Kidney glomerular epithelial cell (primary cell): ENCODE data around the gene HSPE1.
A peak's percentile ranks its signal among the peaks of the same experiment; 100 is the strongest.
"Not testable (repeated sequence)": the region's sequence is repeated elsewhere in the genome, so short reads cannot be mapped to it uniquely, and the experiment has no call there.

Experiments
- DNase-seq: peaks from one replicate; lab custom pipeline; 2025; lab: John Stamatoyannopoulos, UW

The HSPE1 gene

DNA sequence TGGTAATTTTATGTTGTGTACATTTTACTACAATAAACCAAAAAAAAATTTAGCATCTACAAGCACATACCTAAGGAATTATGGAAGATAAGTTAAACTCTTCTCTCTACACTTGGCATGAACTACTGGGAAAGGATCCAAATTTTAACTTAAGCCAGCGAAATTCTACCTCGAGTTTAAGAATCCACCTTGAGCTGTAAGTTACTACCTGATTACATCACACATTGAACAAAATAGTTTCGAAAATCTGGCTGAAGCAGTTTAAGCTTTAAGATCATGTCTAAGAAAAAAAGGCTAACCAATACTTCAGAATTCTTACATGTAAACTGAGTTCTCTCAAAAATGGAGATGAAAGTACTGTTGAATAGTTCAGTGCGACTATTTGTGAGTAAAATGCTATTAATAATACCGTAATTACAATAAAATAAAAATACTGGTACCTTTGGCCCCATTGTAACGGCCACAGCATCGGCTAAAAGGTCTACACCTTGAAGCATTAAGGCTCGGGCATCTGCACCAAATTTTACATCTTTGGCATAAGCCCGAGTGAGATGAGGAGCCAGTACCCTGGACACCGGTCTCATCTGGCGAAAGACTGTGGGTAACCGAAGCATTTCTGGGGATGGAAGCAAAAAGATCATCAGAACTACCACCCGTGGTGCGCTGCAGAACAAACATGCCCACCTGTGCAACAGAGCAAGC lies 1.8 kb upstream of the HSPE1 start:
- no peak for DNase-seq

DNA sequence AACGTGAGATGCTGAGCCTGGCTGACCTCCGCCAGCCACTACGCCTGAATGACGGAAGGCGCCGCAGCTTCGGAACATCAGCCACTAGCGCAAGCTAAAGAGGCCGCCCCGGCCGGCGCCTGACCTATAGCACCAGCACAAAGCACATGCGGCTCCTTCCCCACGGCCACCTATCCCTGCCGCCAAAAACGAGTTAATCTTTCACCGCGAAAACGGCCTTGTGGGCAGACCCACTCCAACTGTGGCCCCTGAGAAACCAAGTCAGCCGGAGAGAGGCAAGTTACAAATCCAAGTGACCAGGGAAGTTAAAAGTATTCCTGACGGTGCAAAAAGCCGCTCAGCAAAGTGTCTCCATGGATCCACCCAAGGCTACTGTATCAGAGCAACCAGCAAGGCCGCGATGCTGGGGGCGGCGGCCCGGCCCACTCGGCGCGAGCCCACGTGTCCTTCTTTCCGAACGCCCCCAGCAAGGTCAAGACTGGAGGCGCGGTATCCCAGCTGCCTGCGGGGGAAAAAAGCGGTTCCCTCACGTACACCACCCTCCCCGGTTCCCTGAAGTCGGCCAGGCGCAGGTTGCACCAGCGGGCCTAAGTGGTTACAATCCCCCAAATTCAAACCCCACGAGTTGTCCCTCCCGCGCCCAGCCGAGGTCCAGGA lies 1.1 kb upstream of the HSPE1 start:
- peak; percentile 38 for DNase-seq

DNA sequence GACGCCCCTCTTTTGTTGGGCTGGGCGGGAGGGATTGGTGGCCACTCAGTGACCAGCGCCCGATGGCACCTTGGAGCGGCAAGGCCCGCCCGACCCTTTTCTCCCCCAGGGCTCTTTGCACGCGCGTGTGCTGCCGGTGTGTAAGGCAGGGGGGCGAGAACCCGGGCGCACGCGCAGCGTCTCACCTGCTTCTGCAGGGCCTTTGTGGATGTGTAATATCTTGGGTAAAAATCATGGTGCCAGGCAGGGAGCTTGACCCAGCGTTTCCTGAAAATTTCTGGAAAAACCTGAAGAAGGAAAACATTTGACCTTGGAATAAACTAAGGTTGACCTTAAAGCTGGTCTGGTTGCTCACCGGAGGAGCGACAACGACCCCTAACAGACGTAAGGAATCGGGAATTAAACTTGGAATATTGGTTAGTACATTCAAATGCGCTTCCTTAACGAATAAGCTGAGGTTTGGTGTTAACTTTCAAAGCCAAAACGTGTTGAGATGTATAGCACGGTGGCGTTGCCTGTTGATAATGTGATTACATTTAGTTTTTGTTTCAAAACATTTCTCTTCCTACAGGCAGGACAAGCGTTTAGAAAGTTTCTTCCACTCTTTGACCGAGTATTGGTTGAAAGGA lies 438 bp downstream of the HSPE1 start:
- DNase-seq = no peak

DNA sequence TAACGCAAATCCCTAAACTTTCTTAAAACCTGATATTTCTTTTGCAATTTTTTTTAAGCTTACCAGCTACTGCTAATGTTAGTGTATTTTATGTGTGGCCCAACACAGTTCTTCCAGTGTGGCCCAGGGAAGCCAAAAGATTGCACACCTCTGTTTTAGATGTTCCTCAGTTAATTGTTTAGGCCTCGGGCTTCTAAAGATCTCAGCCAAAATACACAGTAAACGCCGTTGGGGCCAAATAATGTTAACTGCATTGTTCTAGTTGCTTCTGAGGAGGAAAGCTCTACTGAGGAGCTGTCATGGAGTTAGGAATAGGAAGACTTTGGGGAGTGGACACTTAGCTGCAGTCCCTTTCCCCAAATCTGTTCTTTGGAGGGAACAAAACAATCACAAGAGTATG lies 2.0 kb downstream of the HSPE1 start:
- DNase-seq = no peak

DNA sequence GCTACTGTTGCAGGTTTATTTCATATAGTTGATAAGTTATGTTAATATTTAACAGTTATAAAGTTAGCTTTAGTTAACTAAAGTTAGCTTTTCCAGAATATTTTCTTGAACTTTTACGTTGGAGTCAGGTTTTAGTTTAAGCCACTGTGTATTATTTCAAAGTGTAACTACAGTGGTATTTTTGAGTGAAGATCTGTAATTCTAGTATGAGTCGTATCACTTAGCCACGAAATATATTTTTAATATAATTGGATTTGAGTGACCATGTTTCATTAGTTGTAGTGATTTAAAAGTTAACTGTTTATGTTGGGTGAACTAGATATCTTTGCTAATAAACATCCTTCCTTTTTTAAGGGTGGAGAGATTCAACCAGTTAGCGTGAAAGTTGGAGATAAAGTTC lies 2.5 kb downstream of the HSPE1 start:
- no peak for DNase-seq

DNA sequence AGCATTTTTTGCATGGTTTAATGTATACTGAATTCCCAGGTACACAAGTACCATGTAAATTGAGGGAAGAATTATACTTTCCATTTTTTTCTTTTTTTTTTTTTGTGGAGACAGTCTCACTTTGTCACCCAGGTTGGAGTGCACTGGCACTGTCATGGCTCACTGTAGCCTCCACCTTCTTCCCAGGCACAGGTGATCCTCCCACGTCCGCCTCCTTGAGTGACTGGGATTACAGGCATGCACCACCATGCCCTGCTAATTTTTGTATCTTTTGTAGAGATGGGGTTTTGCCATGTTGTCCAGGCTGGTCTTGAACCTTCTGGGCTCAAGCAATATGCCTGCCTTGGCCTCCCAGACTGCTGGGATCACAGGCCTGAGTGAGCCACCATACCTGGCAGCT lies 3.8 kb downstream of the HSPE1 start:
- no peak for DNase-seq

DNA sequence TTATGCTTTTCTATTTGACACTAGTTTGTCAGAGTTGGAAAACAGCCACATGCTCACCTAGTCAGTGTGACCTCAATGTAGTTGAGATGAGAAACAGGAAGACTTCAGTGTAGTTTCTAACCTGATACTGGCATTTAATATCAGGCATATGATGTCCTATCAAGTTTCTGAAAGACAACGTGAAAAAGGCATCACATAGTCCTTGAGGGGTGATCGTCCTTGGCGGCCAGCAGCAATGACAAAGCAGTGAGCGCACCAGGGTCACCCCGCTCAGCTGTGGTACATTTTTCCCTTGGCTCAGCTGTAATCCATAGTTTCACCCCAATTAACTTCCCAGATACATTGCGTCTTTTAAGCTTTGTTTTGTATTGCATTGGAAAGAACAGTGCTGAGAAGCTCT lies 4.3 kb downstream of the HSPE1 start:
- no peak for DNase-seq

DNA sequence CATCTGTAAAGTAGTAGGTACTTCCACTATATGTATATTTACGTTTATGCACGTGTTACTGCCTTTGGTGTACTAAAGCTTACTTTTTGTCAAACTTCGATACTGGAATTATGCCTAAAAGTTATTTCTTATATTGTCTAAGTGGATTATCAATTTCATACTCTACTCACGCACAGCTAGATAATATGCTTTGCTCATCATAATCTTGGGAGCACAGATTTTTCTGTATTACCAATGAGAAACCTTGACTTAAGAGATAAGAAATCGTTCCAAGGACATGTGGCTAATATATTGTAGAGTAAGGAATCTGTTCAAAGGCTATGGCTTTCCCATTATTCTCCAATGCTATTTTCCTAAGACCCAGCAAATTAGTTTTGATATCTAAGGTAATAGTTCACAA lies 6.5 kb downstream of the HSPE1 start:
- DNase-seq = no peak

DNA sequence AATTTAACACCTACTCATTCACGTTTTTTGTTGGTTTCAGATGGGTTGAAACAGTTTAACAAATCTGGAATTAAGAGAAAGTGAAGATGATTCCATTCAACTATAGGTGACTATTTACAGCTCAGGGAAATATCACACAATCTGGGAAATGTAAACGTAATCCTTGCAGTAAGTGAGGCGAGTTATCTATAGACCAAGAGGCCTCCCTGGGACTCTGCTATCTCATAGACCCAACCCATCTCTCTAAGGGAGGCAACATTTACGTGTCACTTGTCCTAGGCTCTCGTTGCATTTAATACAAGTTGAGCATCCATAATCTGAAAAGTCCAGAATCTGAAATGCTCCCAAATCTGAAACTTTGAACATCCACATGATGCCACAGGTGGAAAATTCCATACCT lies 13.7 kb downstream of the HSPE1 start:
- no peak for DNase-seq

DNA sequence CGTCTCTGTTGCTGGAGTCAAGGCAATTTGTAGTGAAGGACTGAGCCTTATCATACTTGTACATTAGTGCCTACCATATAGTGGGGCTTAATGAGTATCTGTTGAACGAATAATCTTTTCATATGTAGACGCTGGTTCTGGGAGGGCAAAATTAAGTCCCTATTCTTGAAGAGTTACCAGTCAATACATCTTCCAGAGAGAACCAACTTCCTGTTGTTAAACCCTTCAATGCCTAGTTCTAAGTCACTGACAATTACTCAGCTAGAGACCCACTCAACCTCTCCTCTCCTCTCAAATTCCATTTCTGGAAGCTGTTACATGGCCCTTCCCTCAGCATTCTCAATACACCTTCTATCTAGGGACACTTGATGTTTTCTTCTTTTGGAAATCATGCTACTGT lies 14.6 kb downstream of the HSPE1 start:
- no peak for DNase-seq

DNA sequence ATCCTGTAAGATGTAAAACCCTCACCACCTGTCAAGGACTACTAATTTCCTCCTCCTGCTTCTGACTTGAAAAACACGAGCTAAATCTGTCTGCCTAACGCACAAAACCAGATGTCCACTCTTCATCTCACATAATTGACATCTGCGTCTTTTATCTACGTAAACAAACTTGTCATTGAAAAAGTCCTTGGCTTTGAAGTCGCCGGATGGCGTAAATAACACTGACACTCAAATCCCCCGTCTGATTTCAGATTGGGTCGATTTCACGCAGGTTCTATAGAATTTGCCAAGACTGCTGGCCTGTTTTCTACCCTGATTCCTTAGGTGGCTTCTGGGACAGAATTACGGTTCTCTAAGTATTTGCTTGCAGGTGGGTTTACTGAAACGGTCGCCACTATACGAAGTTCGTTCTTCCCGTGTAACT lies 15.1 kb downstream of the HSPE1 start:
- no peak for DNase-seq

DNA sequence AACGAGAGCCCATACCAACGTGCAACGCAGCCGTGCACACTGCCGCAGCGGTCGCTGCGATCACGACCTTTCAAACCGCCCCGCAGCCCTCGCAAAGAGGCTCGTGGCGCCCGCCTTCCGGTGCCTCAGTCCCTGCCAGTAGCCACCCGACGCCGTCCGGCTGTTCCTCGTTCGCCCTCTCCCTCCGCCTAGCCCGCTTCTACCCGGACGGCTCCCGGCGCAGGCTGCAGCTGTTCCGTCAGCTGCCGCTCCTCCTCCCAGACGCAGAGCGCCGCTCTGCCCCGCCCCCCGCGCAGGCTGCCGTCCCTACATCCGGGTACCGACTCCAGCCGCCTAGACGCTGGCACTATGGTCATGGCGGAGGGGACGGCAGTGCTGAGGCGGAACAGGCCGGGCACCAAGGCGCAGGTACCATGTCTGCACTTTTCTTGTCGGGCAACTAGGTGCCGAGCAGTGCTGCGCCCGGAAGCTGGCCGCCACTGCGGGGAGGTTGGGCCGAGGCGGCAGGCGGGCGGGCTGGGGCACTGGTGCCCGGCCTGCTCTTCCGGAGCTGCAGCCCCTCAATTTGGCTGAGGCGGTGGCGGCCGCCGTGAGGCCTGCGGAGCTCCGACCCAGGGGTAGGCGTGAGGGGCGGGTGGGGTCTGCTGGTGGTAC lies 15.7 kb downstream of the HSPE1 start, which contains the start of gene MOB4:
Gene MOB4 (plus strand): TSS at position 328 of the 654 bp plus-strand sequence. CDS start 21 bp downstream, at position 349.
- peak; percentile 93 for DNase-seq

DNA sequence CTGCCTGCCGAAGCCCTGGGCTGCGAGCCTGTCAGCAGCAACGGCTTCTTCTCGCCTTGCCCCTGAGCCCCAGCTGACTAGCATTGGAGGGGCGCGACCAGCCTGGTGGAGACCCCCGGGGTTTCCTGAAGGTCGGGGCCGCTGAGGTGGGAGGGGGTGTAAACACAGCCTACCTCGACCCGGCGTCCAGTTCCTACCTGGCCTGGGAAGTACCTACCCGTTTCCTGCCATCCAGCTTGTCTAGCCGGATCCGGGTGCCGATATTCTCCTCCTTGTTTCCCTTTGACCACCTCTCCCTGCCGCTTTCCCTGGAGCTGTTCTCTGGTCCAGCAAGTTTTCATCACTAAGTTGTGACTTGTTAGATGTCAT lies 16.2 kb downstream of the HSPE1 start:
- peak; percentile 11 for DNase-seq

DNA sequence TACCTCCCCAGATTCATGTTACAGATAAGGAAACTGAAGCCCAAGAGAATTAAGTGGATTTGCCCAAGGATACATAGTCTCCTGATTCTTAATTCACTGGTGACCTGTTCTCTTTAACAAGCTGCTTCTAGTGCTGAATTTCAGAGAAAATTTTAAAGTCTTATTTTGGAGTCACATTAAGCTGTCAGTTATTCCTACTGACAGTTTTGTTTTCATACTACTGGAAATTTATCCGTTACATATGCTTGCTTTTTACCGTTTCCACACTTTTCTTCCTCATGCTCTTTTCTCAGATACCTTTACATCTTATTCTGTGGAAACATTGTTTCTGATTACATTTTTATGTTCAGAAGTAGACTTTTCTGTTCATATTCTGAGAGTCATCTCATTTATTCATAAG lies 17.0 kb downstream of the HSPE1 start:
- DNase-seq = no peak

DNA sequence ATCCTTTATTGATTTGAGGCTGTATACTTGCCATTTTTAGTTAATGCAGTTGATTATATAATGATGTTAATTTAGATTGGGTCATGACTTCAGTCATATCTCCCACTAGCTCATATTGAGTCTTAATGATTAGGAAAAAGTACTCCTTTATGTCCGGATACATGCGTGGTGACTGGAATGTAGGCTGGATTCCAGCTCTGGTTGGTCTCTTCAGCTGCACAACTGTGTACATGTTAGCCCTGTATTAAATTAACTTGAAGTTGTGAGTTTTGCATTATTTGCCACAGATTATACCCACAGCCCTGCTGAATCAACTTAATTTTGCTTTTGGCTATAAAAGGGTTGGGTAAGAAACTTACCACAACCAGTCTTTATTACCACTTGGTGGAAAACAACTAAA lies 38.2 kb downstream of the HSPE1 start:
- DNase-seq = no peak

DNA sequence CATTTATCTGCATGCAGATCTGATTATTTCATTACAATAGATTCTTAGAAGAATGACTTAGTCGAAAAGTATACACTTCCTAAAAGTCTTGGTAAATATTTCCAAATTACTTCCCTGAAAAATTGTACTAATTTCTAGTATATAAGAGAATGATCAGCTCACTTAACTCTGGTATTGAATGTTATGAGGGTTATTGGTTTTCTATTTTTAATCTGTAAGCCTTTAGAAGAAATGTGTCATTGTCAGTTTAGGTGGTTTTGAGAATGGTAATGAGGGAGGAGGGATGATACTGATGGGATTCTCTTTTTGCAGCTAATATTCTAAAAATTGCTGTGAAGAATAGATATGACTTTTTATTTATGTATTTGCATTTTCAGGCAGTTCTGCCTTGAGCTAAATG lies 39.6 kb downstream of the HSPE1 start:
- DNase-seq = no peak

DNA sequence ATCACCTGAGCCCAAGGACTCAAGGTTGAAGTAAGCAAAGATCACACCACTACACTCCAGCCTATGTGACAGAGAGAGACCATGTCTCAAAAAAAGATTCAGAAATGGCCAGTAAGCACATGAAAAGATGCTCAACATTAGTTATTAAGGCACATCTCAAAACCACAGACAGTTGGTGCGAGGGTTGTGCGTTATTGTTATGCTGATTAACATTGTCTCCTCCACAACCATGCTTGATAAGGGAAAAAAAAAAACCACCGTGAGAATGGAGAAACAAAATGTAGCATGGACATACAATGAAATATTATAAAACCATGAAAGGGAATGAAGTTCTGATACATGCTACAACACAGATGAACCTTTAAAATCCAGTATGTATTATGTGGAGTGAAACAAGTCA lies 43.0 kb downstream of the HSPE1 start:
- no peak for DNase-seq

DNA sequence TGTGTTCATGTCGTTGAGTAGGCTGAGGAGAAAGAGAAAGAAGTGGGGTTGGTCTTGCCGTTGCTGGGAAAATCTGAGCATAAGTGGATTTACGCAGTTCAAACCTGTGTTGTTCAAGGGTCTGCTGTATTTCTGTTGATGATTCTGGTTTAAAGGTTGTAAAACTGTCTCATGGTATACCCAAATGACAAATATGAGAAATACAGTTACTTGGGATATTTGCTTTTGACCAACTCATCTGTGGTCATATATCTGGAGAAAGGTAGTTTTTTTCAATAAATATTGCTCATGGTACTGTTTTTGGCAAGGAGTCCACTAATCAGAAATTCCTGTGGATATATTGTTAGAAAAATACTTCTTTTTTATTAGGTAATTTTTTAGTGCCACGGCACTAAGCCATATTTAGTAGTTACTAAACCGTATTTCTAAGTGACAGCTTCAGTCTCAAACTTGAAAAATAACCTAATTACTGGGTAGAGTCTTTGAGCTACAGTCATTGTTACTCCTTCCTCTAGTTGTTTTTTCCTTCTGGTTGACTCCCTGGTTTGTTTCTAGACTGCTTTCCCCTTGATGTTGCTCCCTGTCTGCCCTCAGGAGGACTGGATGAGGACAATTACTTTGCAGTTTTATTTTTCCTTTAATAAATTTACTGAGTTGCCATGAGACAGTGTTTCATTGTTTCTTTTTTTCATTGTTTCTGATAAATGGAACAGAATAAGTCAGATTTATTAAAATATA lies 47.2 kb downstream of the HSPE1 start:
- no peak for DNase-seq

DNA sequence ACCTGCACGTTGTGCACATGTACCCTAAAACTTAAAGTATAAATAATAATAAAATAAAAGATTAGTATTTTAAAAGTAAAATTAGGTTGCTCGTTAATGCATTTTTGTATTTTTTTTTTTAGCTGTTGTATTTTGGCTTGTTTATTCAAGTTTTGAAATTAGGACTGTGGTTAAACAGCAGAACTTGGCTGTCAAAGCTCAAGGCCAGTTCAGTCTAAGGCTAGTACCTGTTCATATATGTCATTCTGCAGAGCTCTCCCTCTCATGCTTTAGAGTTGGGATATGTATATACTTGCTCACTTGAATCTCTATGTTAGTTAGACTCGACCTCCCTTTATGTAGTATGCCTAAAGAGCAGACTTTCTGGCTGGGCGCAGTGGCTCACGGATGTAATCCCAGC lies 48.4 kb downstream of the HSPE1 start:
- no peak for DNase-seq

DNA sequence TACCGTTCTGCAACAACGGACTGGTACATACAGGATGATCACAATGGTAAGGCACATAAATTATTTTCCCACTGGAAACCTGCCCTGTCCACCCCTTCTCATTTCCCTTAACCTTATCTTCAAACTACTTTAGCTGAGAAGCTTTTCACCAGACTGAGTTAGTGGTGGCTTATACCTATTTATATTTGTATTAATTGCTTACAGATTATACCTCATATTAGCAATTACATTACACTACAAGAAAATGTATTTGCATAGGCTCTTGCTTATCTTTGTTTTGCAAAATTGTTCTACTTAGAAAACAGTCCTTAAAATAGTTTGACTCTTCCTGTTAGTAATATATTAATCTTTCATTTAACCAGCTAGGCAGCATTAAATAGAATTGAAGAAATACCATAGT lies 51.1 kb downstream of the HSPE1 start:
- DNase-seq = not testable (repeated sequence)
